Stimulated activated CD4-positive, alpha-beta T cell treated with anti-CD3 and anti-CD28 coated beads, Interleukin-1b, Interleukin-23, amount 100 ng/mL, for 4 hours (primary cell): ENCODE measurements around the gene PAGE5.

Experiments used
- DNase-seq, 2 donors: peaks; one replicate each; pipeline ENCODE4 v3.0.0-alpha.2; 2020; ENCODE audit warnings: low read depth in 2 of 2

The PAGE5 gene

DNA sequence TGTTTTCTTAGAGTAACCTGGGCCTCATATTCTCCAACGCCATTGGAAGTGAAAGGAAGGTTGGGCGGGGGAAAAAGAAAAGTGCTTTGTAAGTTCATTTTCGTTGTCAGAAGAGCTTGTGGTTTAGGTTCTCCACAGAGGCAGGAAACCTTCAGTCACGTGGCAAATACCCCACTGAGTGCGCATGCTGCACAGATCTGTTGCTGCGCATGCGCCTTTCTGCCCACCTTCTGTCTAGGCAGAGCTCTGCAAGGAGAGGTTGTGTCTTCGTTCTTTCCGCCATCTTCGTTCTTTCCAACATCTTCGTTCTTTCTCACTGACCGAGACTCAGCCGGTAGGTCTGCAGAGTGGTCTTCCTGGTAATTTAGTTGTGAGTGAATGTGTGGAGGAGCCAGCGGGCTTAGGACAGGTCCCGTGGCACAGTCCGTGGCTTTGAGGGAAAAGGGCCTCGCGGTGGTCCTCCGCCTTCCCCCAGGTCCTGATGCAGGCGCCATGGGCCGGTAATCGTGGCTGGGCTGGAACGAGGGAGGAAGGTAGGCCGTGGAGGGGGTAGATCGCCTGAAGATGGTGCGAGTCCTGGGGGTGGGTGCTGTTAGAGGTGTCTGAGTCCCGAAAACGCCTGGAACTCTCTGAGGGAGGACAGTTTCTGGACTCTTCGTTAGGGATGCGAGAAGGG, at the start of gene PAGE5:
Gene PAGE5 (plus strand): TSS at position 228 of the 676 bp plus-strand sequence. CDS start 1,037 bp downstream, outside the sequence.
- DNase-seq: no peak

DNA sequence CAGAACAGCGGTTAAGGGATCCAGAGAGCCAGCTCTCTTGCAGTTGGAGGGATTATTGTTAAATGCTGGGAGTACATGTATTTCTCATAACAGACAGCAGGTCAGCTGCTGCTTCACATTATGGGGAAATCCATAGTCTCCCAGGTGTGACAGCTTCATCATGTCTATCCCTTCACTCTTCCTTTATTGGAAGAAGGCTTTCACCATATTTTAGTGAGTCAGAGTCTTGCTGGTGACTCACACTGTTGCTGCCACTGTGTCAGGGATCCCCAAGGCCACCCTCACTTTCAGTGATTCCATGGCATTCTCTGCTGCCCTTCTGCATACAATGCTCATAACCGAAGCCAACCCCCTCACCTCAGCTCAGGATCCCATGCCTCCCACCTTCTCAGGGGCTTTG, 32.9 kb upstream of the PAGE5 start:
- no peak for DNase-seq

DNA sequence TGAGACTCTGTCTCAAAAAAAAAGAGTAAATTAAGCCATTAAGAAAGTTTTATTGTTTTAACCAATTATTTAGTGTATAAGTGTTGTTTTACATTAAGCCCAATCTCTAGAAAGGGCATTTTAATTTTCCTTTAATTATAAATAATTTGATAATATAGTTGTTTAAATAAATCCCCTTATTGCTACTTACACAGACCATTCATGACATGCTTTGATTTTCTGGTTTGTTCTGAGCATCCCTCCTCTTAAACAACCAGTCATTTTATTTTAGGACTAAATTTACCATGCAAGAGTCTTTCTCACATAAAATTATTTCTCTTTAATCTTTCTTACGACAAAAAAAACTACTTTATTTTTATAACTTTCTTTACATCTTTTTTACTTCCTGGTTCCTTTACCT, 23.5 kb upstream of the PAGE5 start:
- no peak for DNase-seq

GRCh38 chrX:55201930-55202579, 18.1 kb upstream of the PAGE5 start:
- DNase-seq: no peak

GRCh38 chrX:55206162-55206941, 13.8 kb upstream of the PAGE5 start:
- DNase-seq: no peak

DNA sequence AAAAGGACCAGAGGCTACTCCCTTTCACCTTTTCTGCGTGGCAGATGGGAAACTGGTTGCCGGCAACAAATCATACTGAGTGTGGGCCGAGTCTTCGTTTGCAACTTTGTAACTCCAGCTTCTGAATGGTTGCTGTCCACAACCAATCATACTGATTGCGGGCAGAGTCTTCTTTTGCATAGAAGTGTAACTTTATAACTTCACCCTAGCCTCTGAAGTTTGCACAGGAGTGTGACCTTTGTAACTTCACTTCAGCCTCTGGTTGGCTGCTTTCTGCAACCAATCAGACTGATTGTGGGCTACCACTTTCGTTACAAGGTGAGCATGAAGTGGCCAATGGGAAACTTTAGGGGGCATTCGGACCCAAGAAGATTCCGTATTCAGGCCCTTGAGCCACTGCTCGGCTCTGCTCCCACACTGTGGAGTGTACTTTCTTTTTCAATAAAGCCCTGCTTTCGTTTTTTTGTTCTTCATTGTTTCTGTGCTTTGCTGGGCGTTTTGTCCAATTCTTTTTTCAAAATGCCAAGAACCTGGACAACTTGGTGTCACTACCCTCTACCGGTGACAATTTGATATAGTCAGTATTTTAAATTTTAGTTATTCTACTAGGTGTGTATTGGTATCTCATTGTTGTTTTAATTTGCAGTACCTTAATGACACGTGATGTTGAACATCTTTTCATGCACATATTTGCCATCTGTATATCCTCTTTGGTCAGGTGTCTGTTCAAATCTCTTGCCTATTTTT, 9.0 kb upstream of the PAGE5 start:
- no peak for DNase-seq

DNA sequence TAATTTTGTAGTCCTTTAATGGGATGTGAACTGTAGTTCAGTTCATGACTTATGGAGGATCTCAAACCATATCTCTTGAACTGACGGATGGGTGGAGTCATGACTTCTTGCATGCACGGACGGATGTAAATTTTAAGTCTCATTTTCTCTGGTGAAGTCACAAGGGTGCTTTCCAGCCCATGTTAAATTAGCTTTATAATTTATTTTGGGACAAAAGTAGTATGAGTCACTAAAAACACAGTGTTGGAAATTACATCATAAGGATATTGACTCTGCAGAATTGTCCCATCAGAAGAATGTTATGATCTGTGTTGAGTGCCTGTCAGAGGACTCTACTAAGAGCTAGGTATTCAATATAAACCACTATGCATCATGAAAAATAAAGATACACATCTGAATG, 6.8 kb upstream of the PAGE5 start:
- no peak for DNase-seq

DNA sequence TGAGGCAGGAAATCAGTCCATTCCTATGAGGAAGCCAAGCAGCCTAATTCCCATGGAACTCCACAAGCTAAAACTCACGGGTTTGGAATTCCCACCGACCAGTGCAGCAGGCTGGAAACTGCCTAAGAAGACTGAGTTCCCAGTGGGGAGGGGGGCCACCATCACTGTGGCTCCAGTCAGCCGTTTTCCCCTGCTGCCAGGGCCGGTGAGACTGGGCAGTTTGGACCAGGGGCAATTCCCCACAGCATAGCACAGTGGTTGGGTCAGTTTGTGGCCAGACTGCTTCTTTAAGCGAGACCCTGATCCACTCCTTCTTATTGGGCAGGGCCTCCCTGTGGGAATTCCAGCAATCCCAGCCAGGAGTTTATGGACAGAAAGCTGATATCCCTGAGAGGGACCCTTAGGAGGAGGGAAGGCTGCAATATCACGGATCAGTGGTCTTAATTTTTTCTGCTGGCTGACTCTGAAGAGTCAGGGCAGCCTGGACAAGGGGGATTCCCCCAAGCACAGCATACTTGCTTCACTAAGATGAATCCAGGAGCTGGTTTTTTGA, 20.7 kb downstream of the PAGE5 start:
- DNase-seq: no peak

- DNase-seq: no peak
Observed at GRCh38 chrX:55253528-55253927, 33.4 kb downstream of the PAGE5 start.

DNA sequence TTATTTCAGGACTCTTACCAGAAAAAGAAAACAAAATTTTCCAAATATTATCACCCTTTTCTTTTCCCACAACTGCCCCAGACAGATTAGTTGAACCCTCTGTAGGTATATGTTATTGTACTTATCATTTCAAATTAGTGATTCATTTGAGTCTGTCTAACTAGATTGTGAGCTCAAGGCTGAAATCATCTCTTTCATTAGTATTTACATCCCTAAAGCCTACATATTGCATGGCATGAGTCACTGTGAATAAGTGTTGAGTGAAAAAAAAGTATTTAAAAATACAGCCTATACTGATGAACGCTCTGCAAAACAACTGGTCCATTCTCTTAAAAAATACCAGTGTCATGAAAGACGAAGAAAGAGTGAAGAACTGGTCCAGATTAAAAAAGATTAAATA, 40.7 kb downstream of the PAGE5 start:
- no peak for DNase-seq

DNA sequence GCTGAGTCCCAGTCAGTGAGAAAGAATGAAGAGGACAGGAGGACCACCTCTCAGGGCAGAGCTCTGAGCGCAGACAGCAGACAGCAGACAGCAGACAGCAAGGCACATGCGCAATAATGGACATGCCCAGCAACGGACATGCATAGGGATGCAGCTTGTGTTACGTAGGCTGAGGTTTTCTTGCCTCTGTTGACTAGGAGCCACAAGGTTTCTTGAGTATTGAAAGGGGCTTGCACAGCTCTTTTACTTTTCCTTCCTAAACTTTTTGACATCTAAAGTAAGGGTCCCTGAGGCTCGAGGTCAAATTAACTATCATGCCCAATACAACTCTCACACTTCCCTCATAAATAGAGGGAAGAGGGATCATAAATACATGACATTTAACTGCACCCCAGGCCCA, 44.7 kb downstream of the PAGE5 start, which contains the start of gene PAGE3:
Gene PAGE3 (minus strand): TSS at position 101 of the 400 bp plus-strand sequence. CDS start 1,013 bp downstream, outside the sequence.
- no peak for DNase-seq
